WTC11 (cell line): ENCODE measurements around the gene SSBP2.

Experiments
- CTCF ChIP-seq: fragments of 200-600 bp; IDR thresholded peaks from 2 replicates; pipeline ENCODE4 v1.8.0; 2022; ENCODE audit warnings: antibody characterized with exemption
- ELF4 ChIP-seq: sonication (generic); formaldehyde crosslinking; IDR thresholded peaks from 2 replicates; pipeline ENCODE4 v1.8.1; 2022; ENCODE audit warnings: low read depth, mild to moderate bottlenecking, moderate library complexity, missing genetic modification reagents
- GRHL2 ChIP-seq: fragments of 250-450 bp; sonication (Bioruptor Pico); IDR thresholded peaks from 2 replicates; pipeline ENCODE4 v1.8.0; 2022; ENCODE audit warnings: mild to moderate bottlenecking, moderate library complexity; ENCODE audit not compliant: insufficient replicate concordance, severe bottlenecking
- IRF1 ChIP-seq: sonication (generic); formaldehyde crosslinking; IDR thresholded peaks from 2 replicates; pipeline ENCODE4 v1.8.0; 2023; ENCODE audit warnings: missing genetic modification reagents
- NR2C2 ChIP-seq: sonication (generic); formaldehyde crosslinking; IDR thresholded peaks from 2 replicates; pipeline ENCODE4 v1.8.0; 2022; ENCODE audit warnings: mild to moderate bottlenecking, missing genetic modification reagents
- TP53 ChIP-seq: sonication (generic); formaldehyde crosslinking; IDR thresholded peaks from 2 replicates; pipeline ENCODE4 v1.8.1; 2023; ENCODE audit warnings: mild to moderate bottlenecking, missing genetic modification reagents
- ZNF121 ChIP-seq: sonication (generic); formaldehyde crosslinking; IDR thresholded peaks from 2 replicates; pipeline ENCODE4 v1.8.0; 2023; ENCODE audit warnings: missing genetic modification reagents
- ZNF317 ChIP-seq: sonication (generic); formaldehyde crosslinking; IDR thresholded peaks from 2 replicates; pipeline ENCODE4 v1.8.1; 2023; ENCODE audit warnings: low read depth, mild to moderate bottlenecking, moderate library complexity, missing genetic modification reagents, borderline replicate concordance
- ZSCAN18 ChIP-seq: fragments of 250-450 bp; sonication (Bioruptor Pico); IDR thresholded peaks from 2 replicates; pipeline ENCODE4 v2.1.2; 2022; ENCODE audit warnings: mild to moderate bottlenecking, moderate library complexity
- TF ChIP-seq, protein P1 (sequence below): sonication (generic); formaldehyde crosslinking; IDR thresholded peaks from 2 replicates; pipeline ENCODE4 v1.8.0; 2022; ENCODE audit warnings: mild to moderate bottlenecking, missing genetic modification reagents
- TF ChIP-seq, protein P2 (sequence below): sonication (generic); formaldehyde crosslinking; IDR thresholded peaks from 2 replicates; pipeline ENCODE4 v1.8.1; 2023; ENCODE audit warnings: mild to moderate bottlenecking, missing genetic modification reagents

- no peak for TF ChIP-seq CTCF
- TF ChIP-seq ELF4: no peak
- no peak for TF ChIP-seq GRHL2 (CRISPR knock-in tag)
- TF ChIP-seq ZSCAN18 (CRISPR knock-in tag): no peak
- no peak for TF ChIP-seq TP53
- TF ChIP-seq IRF1 (CRISPR knock-in tag): no peak
- TF ChIP-seq ZNF121: no peak
- no peak for TF ChIP-seq NR2C2 (CRISPR knock-in tag)
- no peak for TF ChIP-seq ZNF317
- TF ChIP-seq, protein P1, sequence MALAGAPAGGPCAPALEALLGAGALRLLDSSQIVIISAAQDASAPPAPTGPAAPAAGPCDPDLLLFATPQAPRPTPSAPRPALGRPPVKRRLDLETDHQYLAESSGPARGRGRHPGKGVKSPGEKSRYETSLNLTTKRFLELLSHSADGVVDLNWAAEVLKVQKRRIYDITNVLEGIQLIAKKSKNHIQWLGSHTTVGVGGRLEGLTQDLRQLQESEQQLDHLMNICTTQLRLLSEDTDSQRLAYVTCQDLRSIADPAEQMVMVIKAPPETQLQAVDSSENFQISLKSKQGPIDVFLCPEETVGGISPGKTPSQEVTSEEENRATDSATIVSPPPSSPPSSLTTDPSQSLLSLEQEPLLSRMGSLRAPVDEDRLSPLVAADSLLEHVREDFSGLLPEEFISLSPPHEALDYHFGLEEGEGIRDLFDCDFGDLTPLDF (CRISPR knock-in tag): no peak
- TF ChIP-seq, protein P2, sequence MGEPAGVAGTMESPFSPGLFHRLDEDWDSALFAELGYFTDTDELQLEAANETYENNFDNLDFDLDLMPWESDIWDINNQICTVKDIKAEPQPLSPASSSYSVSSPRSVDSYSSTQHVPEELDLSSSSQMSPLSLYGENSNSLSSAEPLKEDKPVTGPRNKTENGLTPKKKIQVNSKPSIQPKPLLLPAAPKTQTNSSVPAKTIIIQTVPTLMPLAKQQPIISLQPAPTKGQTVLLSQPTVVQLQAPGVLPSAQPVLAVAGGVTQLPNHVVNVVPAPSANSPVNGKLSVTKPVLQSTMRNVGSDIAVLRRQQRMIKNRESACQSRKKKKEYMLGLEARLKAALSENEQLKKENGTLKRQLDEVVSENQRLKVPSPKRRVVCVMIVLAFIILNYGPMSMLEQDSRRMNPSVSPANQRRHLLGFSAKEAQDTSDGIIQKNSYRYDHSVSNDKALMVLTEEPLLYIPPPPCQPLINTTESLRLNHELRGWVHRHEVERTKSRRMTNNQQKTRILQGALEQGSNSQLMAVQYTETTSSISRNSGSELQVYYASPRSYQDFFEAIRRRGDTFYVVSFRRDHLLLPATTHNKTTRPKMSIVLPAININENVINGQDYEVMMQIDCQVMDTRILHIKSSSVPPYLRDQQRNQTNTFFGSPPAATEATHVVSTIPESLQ: no peak
Observed at GRCh38 chr5:81763294-81763928, 12.5 kb upstream of the SSBP2 start.
